SH-SY5Y (cell line): ENCODE measurements around the gene WDR70.

Experiments used
- GATA2 ChIP-seq: IDR thresholded peaks from 2 replicates; pipeline ENCODE4 v1.6.1; 2011; ENCODE audit warnings: mild to moderate bottlenecking, low read depth, low read length
- GATA3 ChIP-seq: IDR thresholded peaks from 2 replicates; pipeline ENCODE4 v1.6.1; 2011; ENCODE audit warnings: low read depth, mild to moderate bottlenecking, low read length, moderate library complexity

GRCh38 chr5:37520811-37521210 is 141.7 kb downstream of the WDR70 start:
- no peak for TF ChIP-seq GATA3
- no peak for TF ChIP-seq GATA2
